Glutamatergic neuron (in vitro differentiated cells): ENCODE results near the gene QRSL1. TPM values are rescaled to one million over a fixed set of nuclear protein-coding genes. Genes with fewer than 3 reads are reported as not detected.

Source experiments
- DNase-seq: peaks from one replicate; pipeline ENCODE4 v3.0.0; 2022
- H3K27ac Mint-ChIP-seq: one replicate; pipeline ENCODE4 v1.8.0; 2020; ENCODE audit warnings: mild to moderate bottlenecking, mixed read lengths, inconsistent platforms; ENCODE audit not compliant: unreplicated experiment
- H3K27me3 Mint-ChIP-seq: one replicate; pipeline ENCODE4 v1.8.0; 2020; ENCODE audit warnings: mild to moderate bottlenecking, moderate library complexity, mixed read lengths, inconsistent platforms; ENCODE audit not compliant: unreplicated experiment
- H3K36me3 Mint-ChIP-seq: one replicate; pipeline ENCODE4 v1.8.0; 2020; ENCODE audit warnings: mild to moderate bottlenecking, mixed read lengths, inconsistent platforms; ENCODE audit not compliant: unreplicated experiment
- H3K4me1 Mint-ChIP-seq: one replicate; pipeline ENCODE4 v1.8.0; 2020; ENCODE audit warnings: mild to moderate bottlenecking, low read depth, mixed read lengths, inconsistent platforms; ENCODE audit not compliant: unreplicated experiment
- H3K4me3 Mint-ChIP-seq: one replicate; pipeline ENCODE4 v1.8.0; 2020; ENCODE audit warnings: mild to moderate bottlenecking, mixed read lengths, inconsistent platforms; ENCODE audit not compliant: unreplicated experiment
- H3K9me3 Mint-ChIP-seq: one replicate; pipeline ENCODE4 v1.8.0; 2020; ENCODE audit warnings: mild to moderate bottlenecking, moderate library complexity, mixed read lengths, inconsistent platforms; ENCODE audit not compliant: unreplicated experiment
- CTCF ChIP-seq: fragments of 200-600 bp; sonication (generic); IDR thresholded peaks from one replicate; pipeline ENCODE4 v1.5.0; 2021; ENCODE audit not compliant: partially characterized antibody, unreplicated experiment
- total RNA-seq: library from RNA; stranded (reverse); fragmentation: NEBNext Ultra II Directional; extraction: Animal tissue kit (Norgen Biotek cat#: 25700); gene quantifications from one replicate; pipeline ENCODE4 v1.2.1, GENCODE V29; 2021; ENCODE audit not compliant: unreplicated experiment

The QRSL1 gene
- total RNA-seq, 1 donor from 2014 or later = 10.2 TPM

- no peak for DNase-seq
- Mint-ChIP-seq H3K36me3 (no peaks in the 10 kb centered on the region), H3K4me3 (no peak overlapping the region), H3K9me3 (no peaks in the 10 kb centered on the region), H3K27ac (no peak overlapping the region), H3K27me3 (no peaks in the 10 kb centered on the region), H3K4me1 (no peaks in the 10 kb centered on the region)
- TF ChIP-seq CTCF = no peak
These were observed 18.3 kb upstream of the QRSL1 start for GRCh38 chr6:106611030-106611429.

DNA sequence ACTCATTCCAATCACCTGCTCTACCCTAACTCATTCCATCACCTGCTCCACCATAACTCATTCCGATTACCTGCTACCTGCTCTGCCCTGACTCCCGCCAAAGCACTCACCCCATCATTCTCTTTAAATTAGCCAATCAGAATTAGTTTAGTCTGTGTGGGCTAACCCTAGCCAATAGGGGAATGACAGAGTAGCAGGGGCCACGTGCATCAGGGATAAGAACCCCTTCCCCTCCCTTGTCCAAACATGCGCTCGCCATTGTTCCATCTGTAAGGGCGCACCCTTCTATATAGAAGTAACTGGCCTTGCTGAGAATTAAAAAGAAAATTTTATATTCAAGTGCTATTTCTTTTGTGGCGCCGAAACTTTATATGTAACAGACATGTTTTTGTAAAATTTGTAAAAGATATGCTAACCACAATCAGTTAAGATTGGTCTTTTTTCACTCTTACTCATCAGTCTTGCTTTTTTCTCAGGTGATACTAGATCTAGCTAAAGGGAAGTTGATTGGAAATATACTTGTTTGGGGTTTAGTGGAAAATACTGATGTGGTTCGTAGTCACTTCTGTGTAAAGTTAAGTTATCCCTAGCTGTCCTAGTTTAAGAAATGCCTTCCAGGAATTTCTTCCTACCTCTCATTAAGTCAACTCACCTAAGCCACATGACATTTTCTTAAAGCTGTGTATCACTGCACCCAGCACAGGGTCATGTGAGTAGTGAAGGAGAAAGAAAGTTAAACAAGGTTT, 16.5 kb upstream of the QRSL1 start:
- no peak for DNase-seq
- H3K4me3 Mint-ChIP-seq = no peak overlapping the region
- no peak for TF ChIP-seq CTCF
- H3K4me1 Mint-ChIP-seq = no peaks in the 10 kb centered on the region
- H3K36me3 Mint-ChIP-seq = no peaks in the 10 kb centered on the region
- no peak overlapping the region for H3K27ac Mint-ChIP-seq
- H3K27me3 Mint-ChIP-seq = no peaks in the 10 kb centered on the region
- no peaks in the 10 kb centered on the region for H3K9me3 Mint-ChIP-seq

DNA sequence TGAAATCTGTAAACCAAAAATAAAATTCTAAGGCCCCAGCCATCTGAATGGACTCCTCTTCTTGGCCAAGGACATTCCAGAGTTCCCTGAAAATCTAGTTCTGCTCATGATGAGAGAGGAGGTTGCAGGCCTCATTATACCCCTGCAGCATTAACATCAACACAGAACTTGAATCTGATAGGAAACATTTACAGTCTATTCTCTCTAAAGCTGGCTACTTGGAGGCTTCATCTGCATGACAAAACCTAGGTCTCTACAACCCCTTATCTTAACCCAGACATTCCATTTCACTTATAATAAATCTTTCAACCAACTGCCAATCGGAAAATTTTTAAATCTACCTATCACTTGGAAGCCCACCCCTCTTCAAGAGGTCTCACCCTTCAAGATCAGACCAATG, 15.8 kb upstream of the QRSL1 start:
- H3K4me1 Mint-ChIP-seq = no peaks in the 10 kb centered on the region
- TF ChIP-seq CTCF = no peak
- H3K27ac Mint-ChIP-seq = no peak overlapping the region
- H3K27me3 Mint-ChIP-seq = no peaks in the 10 kb centered on the region
- no peak overlapping the region for H3K4me3 Mint-ChIP-seq
- no peaks in the 10 kb centered on the region for H3K9me3 Mint-ChIP-seq
- DNase-seq = no peak
- H3K36me3 Mint-ChIP-seq = no peaks in the 10 kb centered on the region

- no peak overlapping the region for H3K4me3 Mint-ChIP-seq
- no peaks in the 10 kb centered on the region for H3K9me3 Mint-ChIP-seq
- no peaks in the 10 kb centered on the region for H3K27me3 Mint-ChIP-seq
- H3K4me1 Mint-ChIP-seq = no peaks in the 10 kb centered on the region
- TF ChIP-seq CTCF = no peak
- no peak overlapping the region for H3K27ac Mint-ChIP-seq
- DNase-seq = no peak
- H3K36me3 Mint-ChIP-seq = no peaks in the 10 kb centered on the region
These were observed 15.2 kb upstream of the QRSL1 start for GRCh38 chr6:106614166-106614565.

DNA sequence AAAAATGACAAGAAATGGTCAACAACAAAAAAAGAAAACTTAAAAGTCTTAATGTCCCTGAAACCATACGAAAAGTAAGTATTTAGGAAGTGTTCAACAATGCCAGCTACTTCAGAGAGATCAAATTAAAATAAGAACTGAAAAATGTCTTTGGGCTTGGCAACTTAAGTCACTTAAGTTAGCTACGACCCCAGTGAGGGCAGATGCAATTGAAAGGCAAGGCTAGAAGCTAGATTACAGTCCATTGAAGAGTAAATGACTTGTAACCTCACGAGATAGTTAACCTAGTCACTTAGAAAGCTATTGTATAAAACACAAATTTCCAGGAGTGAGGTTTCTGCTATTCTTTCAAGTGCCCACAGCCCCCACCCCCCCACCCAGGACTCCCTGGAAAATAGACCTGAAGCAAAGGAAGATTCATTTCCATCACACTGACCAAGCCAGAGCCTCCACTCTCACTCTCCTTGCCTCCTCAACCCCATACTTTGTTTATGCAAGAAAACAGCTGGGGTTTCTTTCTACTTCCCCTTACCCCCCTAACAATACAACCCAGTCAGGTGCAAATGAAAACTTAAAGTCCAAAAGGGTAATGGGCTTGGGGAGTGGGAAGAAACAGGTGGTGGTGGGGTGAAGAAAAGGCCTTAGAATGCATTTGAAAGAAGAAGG, 14.7 kb upstream of the QRSL1 start:
- TF ChIP-seq CTCF = no peak
- H3K36me3 Mint-ChIP-seq = no peaks in the 10 kb centered on the region

More for the DNA sequence above, 14.7 kb upstream of the QRSL1 start:
- no peaks in the 10 kb centered on the region for H3K4me1 Mint-ChIP-seq
- no peak for DNase-seq
- no peaks in the 10 kb centered on the region for H3K9me3 Mint-ChIP-seq
- H3K4me3 Mint-ChIP-seq = no peak overlapping the region
- H3K27me3 Mint-ChIP-seq = no peaks in the 10 kb centered on the region
- no peak overlapping the region for H3K27ac Mint-ChIP-seq
